PC-3 (cell line): Measurements from ENCODE around the gene ARL10. TPM values are rescaled to one million over a fixed set of nuclear protein-coding genes. Genes with fewer than 3 reads are reported as not detected.

ENCODE experiments used
- ATAC-seq: fragments of 200-7000 bp; cut with Tn5 transposase; 2 replicates; pipeline ENCODE4 v1.9.1; 2020; ENCODE audit warnings: mild to moderate bottlenecking, moderate library complexity
- BruUV-seq: library from RNA; stranded (reverse); fragments of 400-500 nt; replicated peaks from 2 replicates; lab custom pipeline; 2021; lab: Mats Ljungman, UMichigan
- CTCF ChIA-PET: fragments of 300-600 bp; sonication (Branson Sonifier 250); formaldehyde crosslinking; loops from one replicate; lab custom pipeline; 2022; ENCODE audit warnings: antibody characterized with exemption; lab: Charles Lee
- POLR2A ChIA-PET: fragments of 300-600 bp; sonication (Branson Sonifier 250); formaldehyde crosslinking; loops from one replicate; lab custom pipeline; 2022; ENCODE audit warnings: antibody characterized with exemption; ENCODE audit not compliant: unreplicated experiment; lab: Charles Lee
- DNase-seq: peaks from one replicate; pipeline ENCODE4 v3.0.0-alpha.2; 2015
- H2AFZ ChIP-seq: fragments of 300-600 bp; sonication (generic); 2 replicates; pipeline ENCODE4 v1.6.0; 2016; ENCODE audit warnings: antibody characterized with exemption, low read length
- H3F3A ChIP-seq: fragments of 300-600 bp; sonication (generic); one replicate; pipeline ENCODE4 v1.6.0; 2017; ENCODE audit warnings: antibody characterized with exemption, low read length, control low read depth, mild to moderate bottlenecking; ENCODE audit not compliant: unreplicated experiment
- H3K27ac ChIP-seq: fragments of 300-600 bp; sonication (generic); 2 replicates; pipeline ENCODE4 v1.5.1; 2016; ENCODE audit warnings: mild to moderate bottlenecking, low read length
- H3K27me3 ChIP-seq: fragments of 300-600 bp; sonication (generic); 2 replicates; pipeline ENCODE4 v1.6.1; 2016; ENCODE audit warnings: low read length, mixed read lengths
- H3K36me3 ChIP-seq: fragments of 300-600 bp; sonication (generic); 2 replicates; pipeline ENCODE4 v1.6.1; 2016; ENCODE audit warnings: low read depth, mixed run types, low read length, mixed read lengths
- H3K4me1 ChIP-seq: fragments of 300-600 bp; sonication (generic); 2 replicates; pipeline ENCODE4 v1.5.1; 2016; ENCODE audit warnings: low read length; ENCODE audit not compliant: insufficient read depth
- H3K4me2 ChIP-seq: fragments of 300-600 bp; sonication (generic); 2 replicates; pipeline ENCODE4 v1.6.0; 2016; ENCODE audit warnings: low read length
- H3K4me3 ChIP-seq: fragments of 300-600 bp; sonication (generic); 2 replicates; pipeline ENCODE4 v1.5.1; 2016; ENCODE audit warnings: mild to moderate bottlenecking, low read length, mixed read lengths
- H3K79me2 ChIP-seq: fragments of 300-600 bp; sonication (generic); 2 replicates; pipeline ENCODE4 v1.6.1; 2017; ENCODE audit warnings: low read length, mixed read lengths
- H3K9ac ChIP-seq: fragments of 300-600 bp; sonication (generic); 2 replicates; pipeline ENCODE4 v1.6.0; 2016; ENCODE audit warnings: mild to moderate bottlenecking, low read length
- H3K9me2 ChIP-seq: fragments of 300-600 bp; sonication (generic); replicated peaks from 2 replicates; pipeline ENCODE4 v1.6.1; 2016; ENCODE audit warnings: mixed run types, low read length, mixed read lengths
- H3K9me3 ChIP-seq: fragments of 300-600 bp; sonication (generic); 2 replicates; pipeline ENCODE4 v1.6.1; 2016; ENCODE audit warnings: low read length, mixed read lengths
- H4K20me1 ChIP-seq: fragments of 300-600 bp; sonication (generic); 2 replicates; pipeline ENCODE4 v1.6.1; 2016; ENCODE audit warnings: low read length, mixed read lengths
- CTCF ChIP-seq: fragments of 300-600 bp; sonication (generic); conservative IDR thresholded peaks from 2 replicates; pipeline ENCODE4 v1.5.1; 2017; ENCODE audit warnings: antibody characterized with exemption, low read depth, mild to moderate bottlenecking, low read length
- EZH2 ChIP-seq: fragments of 300-600 bp; sonication (generic); IDR thresholded peaks from one replicate; pipeline ENCODE4 v1.6.1; 2017; ENCODE audit warnings: antibody characterized with exemption, mild to moderate bottlenecking, low read length; ENCODE audit not compliant: unreplicated experiment
- EZH2phosphoT487 ChIP-seq: fragments of 300-600 bp; sonication (generic); IDR thresholded peaks from 2 replicates; pipeline ENCODE4 v1.6.1; 2018; ENCODE audit warnings: mild to moderate bottlenecking, antibody characterized with exemption, low read length, borderline replicate concordance
- intact Hi-C: fragments of 100-400 bp; cut with micrococcal nuclease; formaldehyde crosslinking; loops from 2 replicates; pipeline ENCODE4 v1.9.0; 2023
- microRNA-seq: library from miRNA; unstranded; fragments of <30 nt; microRNA quantifications from one replicate; pipeline ENCODE4 v1.1.0, GENCODE V29; 2020; ENCODE audit not compliant: unreplicated experiment
- total RNA-seq: library from RNA; depleted of rRNA; stranded (reverse); fragments of >200 nt; gene quantifications from 2 replicates; pipeline ENCODE4 v1.2.3, GENCODE V29; 2014; rRNA removed

The ARL10 gene
- total RNA-seq, 1 experiment from 2014 or later, result 0.15 TPM

- H3K27ac ChIP-seq, result no peak overlapping the region
- no TSS peak for BruUV-seq
- H3K4me1 ChIP-seq, result peaks cover 5% of the 10 kb centered on the region
- DNase-seq, result no peak
- no peak overlapping the region for H2AFZ ChIP-seq
- H3F3A ChIP-seq, result no peaks in the 10 kb centered on the region
- ChIA-PET CTCF (no interaction called here), POLR2A (no interaction called here)
- no peaks in the 10 kb centered on the region for H3K9me2 ChIP-seq
- H4K20me1 ChIP-seq, result no peaks in the 10 kb centered on the region
- intact Hi-C loops, result no loop called here
- no peaks in the 10 kb centered on the region for H3K27me3 ChIP-seq
- no peaks in the 10 kb centered on the region for H3K79me2 ChIP-seq
- no peak overlapping the region for H3K4me3 ChIP-seq
- H3K9me3 ChIP-seq, result peaks cover 5% of the 10 kb centered on the region; the same call in 1 of the 2 replicates
- H3K9ac ChIP-seq, result no peak overlapping the region
- TF ChIP-seq EZH2phosphoT487 (no peak), EZH2 (no peak), CTCF (no peak)
- H3K4me2 ChIP-seq, result no peak overlapping the region
- no peaks in the 10 kb centered on the region for H3K36me3 ChIP-seq
- ATAC-seq, result no peak
These were observed 61.6 kb downstream of the ARL10 start for GRCh38 chr5:176426876-176427275.

- Histone ChIP-seq H3K4me2 (no peak overlapping the region), H3K9me2 (no peaks in the 10 kb centered on the region), H3K36me3 (no peaks in the 10 kb centered on the region), H3F3A (no peaks in the 10 kb centered on the region), H2AFZ (no peak overlapping the region), H3K4me3 (no peak overlapping the region), H3K27ac (no peak overlapping the region), H3K27me3 (no peaks in the 10 kb centered on the region), H3K79me2 (no peaks in the 10 kb centered on the region), H3K9me3 (peaks cover 5% of the 10 kb centered on the region; the same call in 1 of the 2 replicates), H4K20me1 (no peaks in the 10 kb centered on the region), H3K9ac (no peak overlapping the region), H3K4me1 (peaks cover 5% of the 10 kb centered on the region)
- BruUV-seq, result no TSS peak
- ATAC-seq (peak; percentile 68), DNase-seq (no peak)
- POLR2A ChIA-PET, result interaction anchor here (0.7 kb wide), 1 partner anchor 23 kb away, joined by 5 read pairs; no protein-coding TSS in a partner anchor
- CTCF ChIA-PET, result no interaction called here
- intact Hi-C loops, result no loop called here
- TF ChIP-seq EZH2phosphoT487 (no peak), CTCF (no peak), EZH2 (no peak)
These were observed 62.7 kb downstream of the ARL10 start for GRCh38 chr5:176427971-176428370.

- Histone ChIP-seq H3K27ac (no peak overlapping the region), H3K4me3 (no peak overlapping the region), H3K79me2 (no peaks in the 10 kb centered on the region), H3K9me3 (peaks cover 5% of the 10 kb centered on the region; the same call in 1 of the 2 replicates), H3K9ac (no peak overlapping the region), H2AFZ (no peak overlapping the region), H3K4me1 (peaks cover 5% of the 10 kb centered on the region), H4K20me1 (no peaks in the 10 kb centered on the region), H3K27me3 (no peaks in the 10 kb centered on the region), H3K9me2 (no peaks in the 10 kb centered on the region), H3K4me2 (no peak overlapping the region), H3K36me3 (no peaks in the 10 kb centered on the region), H3F3A (no peaks in the 10 kb centered on the region)
- DNase-seq (no peak), ATAC-seq (peak; percentile 61)
- intact Hi-C loops, result no loop called here
- TF ChIP-seq EZH2, result no peak
- BruUV-seq, result no TSS peak
- CTCF ChIA-PET, result interaction anchor here (1.0 kb wide), 1 partner anchor 12 kb away, joined by 3 read pairs; no protein-coding TSS in a partner anchor
- POLR2A ChIA-PET, result no interaction called here
These were observed 64.7 kb downstream of the ARL10 start for GRCh38 chr5:176429972-176430371.

Small RNA genes lying within 50 kb of the gene (microRNA-seq; reads per million reads assigned to microRNA genes)
- not detected for gene MIR1271

Other genes starting within 250 kb of the ARL10 start
- gene SIMC1, start 127.1 kb upstream of the ARL10 start, total RNA-seq, result 7.5 and 15.4 TPM in 2 replicates
- gene KIAA1191, start 3.7 kb upstream of the ARL10 start, total RNA-seq, result 69.5 and 81.1 TPM in 2 replicates
- 92.6 and 103 TPM in 2 replicates for gene NOP16, start 23.1 kb downstream of the ARL10 start, total RNA-seq
- 164 and 174 TPM in 2 replicates for gene HIGD2A, start 23.3 kb downstream of the ARL10 start, total RNA-seq
- gene CLTB, start 51.1 kb downstream of the ARL10 start, total RNA-seq, result 354 and 460 TPM in 2 replicates
- 51.4 TPM in 2 replicates for gene FAF2, start 82.9 kb downstream of the ARL10 start, total RNA-seq
- gene RNF44, start 171.9 kb downstream of the ARL10 start, total RNA-seq, result 19.2 and 28.3 TPM in 2 replicates
- 0.07 TPM in 1 of 2 replicates, not detected in the other for gene CDHR2, start 183.9 kb downstream of the ARL10 start, total RNA-seq
- gene GPRIN1, start 244.7 kb downstream of the ARL10 start, total RNA-seq, result 18.7 and 19.9 TPM in 2 replicates